Endothelial cell of umbilical vein (primary cell): Measurements from ENCODE around the gene SEC22A. TPM values are rescaled to one million over a fixed set of nuclear protein-coding genes. Genes with fewer than 3 reads are reported as not detected.

ENCODE experiments used
- BruUV-seq: library from RNA; stranded (reverse); fragments of 400-500 nt; replicated peaks from 2 replicates; lab custom pipeline; 2021; lab: Mats Ljungman, UMichigan
- CTCF ChIA-PET: fragments of 300-600, 350-600 bp; sonication (Branson Sonifier 250); formaldehyde crosslinking; loops from one replicate; lab custom pipeline; 2021; ENCODE audit warnings: antibody characterized with exemption, inconsistent platforms; lab: Charles Lee
- POLR2A ChIA-PET: fragments of 300-600, 350-600 bp; sonication (Branson Sonifier 250); formaldehyde crosslinking; loops from one replicate; lab custom pipeline; 2021; ENCODE audit warnings: antibody characterized with exemption, inconsistent platforms; lab: Charles Lee
- DNase-seq: peaks from one replicate; pipeline ENCODE4 v3.0.0-alpha.2; 2011; ENCODE audit warnings: low read depth, low spot score
- FAIRE-seq: peaks from 2 replicates; lab custom pipeline; 2011; peaks lifted over from hg19 to GRCh38; lab: Jason Lieb, UNC
- H2AFZ ChIP-seq: 2 replicates; pipeline ENCODE4 v1.6.0; 2012; ENCODE audit warnings: low read depth, low read length, control low read depth, inconsistent platforms
- H3K27ac ChIP-seq: 2 replicates; pipeline ENCODE4 v1.5.1; 2011; ENCODE audit warnings: low read depth, mild to moderate bottlenecking, control low read depth, low read length, moderate library complexity; ENCODE audit not compliant: insufficient read depth
- H3K27me3 ChIP-seq, 2 experiments: 2 replicates each; pipeline versions ENCODE4 v1.6.0 to v1.6.1; 2011; ENCODE audit warnings: low read length in 2 of 2, mixed read lengths in 1 of 2; ENCODE audit not compliant: control insufficient read depth in 2 of 2, insufficient read depth in 2 of 2
- H3K36me3 ChIP-seq, 2 experiments: 2 replicates in 1 of 2; 3 replicates in 1 of 2; pipeline ENCODE4 v1.5.1; 2011; ENCODE audit warnings: low read length in 2 of 2, mild to moderate bottlenecking in 1 of 2, moderate library complexity in 1 of 2; ENCODE audit not compliant: control insufficient read depth in 2 of 2, insufficient read depth in 2 of 2; ENCODE audit errors: extremely low read depth in 1 of 2
- H3K4me1 ChIP-seq: 3 replicates; pipeline ENCODE4 v1.5.1; 2011; ENCODE audit warnings: mild to moderate bottlenecking, low read length; ENCODE audit not compliant: control insufficient read depth, insufficient read depth; ENCODE audit errors: extremely low read depth
- H3K4me2 ChIP-seq: 2 replicates; pipeline ENCODE4 v1.6.1; 2011; ENCODE audit warnings: low read length, control low read depth, mixed read lengths; ENCODE audit not compliant: insufficient read depth
- H3K4me3 ChIP-seq, 3 experiments: fragments of 200-600 bp in 1 of 3; sonication (generic), shearing (Covaris generic) in 1 of 3; replicated peaks in 1 of 3; 2 replicates each; pipeline ENCODE4 v1.5.1; 2011 to 2016; ENCODE audit warnings: control low read depth in 3 of 3, low read length in 3 of 3, mild to moderate bottlenecking in 2 of 3, inconsistent platforms in 1 of 3, low read depth in 1 of 3, moderate library complexity in 1 of 3; ENCODE audit not compliant: insufficient read depth in 1 of 3
- H3K79me2 ChIP-seq: 2 replicates; pipeline ENCODE4 v1.6.0; 2012; ENCODE audit warnings: low read length, inconsistent platforms; ENCODE audit not compliant: control insufficient read depth, insufficient read depth
- H3K9ac ChIP-seq: replicated peaks from 2 replicates; pipeline ENCODE3; 2011; ENCODE audit warnings: low read length, control low read depth; ENCODE audit not compliant: insufficient read depth; ENCODE audit errors: extremely low read depth
- H3K9me1 ChIP-seq: replicated peaks from 3 replicates; pipeline ENCODE4 v1.6.0; 2011; ENCODE audit warnings: mild to moderate bottlenecking, low read length; ENCODE audit not compliant: control insufficient read depth, insufficient read depth; ENCODE audit errors: extremely low read depth
- H3K9me3 ChIP-seq: replicated peaks from 2 replicates; pipeline ENCODE4 v1.5.1; 2012; ENCODE audit warnings: low read length, inconsistent platforms; ENCODE audit not compliant: control insufficient read depth, insufficient read depth
- H4K20me1 ChIP-seq: replicated peaks from 2 replicates; pipeline ENCODE3; 2011; ENCODE audit warnings: mild to moderate bottlenecking, low read length; ENCODE audit not compliant: control insufficient read depth, insufficient read depth; ENCODE audit errors: extremely low read depth
- CTCF ChIP-seq, 2 donors: IDR thresholded peaks; 1 replicate in 1 of 2; 2 replicates in 1 of 2; pipeline ENCODE4 v1.5.1; 2011; ENCODE audit warnings: low read length in 2 of 2, mild to moderate bottlenecking in 2 of 2, moderate library complexity in 2 of 2, control low read depth in 1 of 2, inconsistent platforms in 1 of 2, low read depth in 1 of 2; ENCODE audit not compliant: insufficient read depth in 1 of 2; ENCODE audit errors: extremely low read depth in 1 of 2
- EZH2 ChIP-seq: IDR thresholded peaks from 2 replicates; pipeline ENCODE4 v1.6.1; 2012; ENCODE audit warnings: borderline replicate concordance, low read depth, mild to moderate bottlenecking, moderate library complexity, low read length, inconsistent platforms; ENCODE audit not compliant: severe bottlenecking
- FOS ChIP-seq: IDR thresholded peaks from 2 replicates; pipeline ENCODE4 v1.6.1; 2011; ENCODE audit warnings: mild to moderate bottlenecking, low read length, moderate library complexity, borderline replicate concordance; ENCODE audit not compliant: insufficient read depth
- GATA2 ChIP-seq: IDR thresholded peaks from 2 replicates; pipeline ENCODE4 v1.7.0; 2011; ENCODE audit warnings: low read depth, mild to moderate bottlenecking, moderate library complexity, mixed read lengths, low read length; ENCODE audit not compliant: insufficient read length, insufficient read depth
- JUN ChIP-seq: IDR thresholded peaks from 2 replicates; pipeline ENCODE4 v1.6.1; 2011; ENCODE audit warnings: borderline replicate concordance, low read depth; ENCODE audit not compliant: insufficient read length, insufficient read depth
- MAX ChIP-seq: IDR thresholded peaks from 2 replicates; pipeline ENCODE4 v1.6.1; 2011; ENCODE audit not compliant: insufficient read depth, insufficient read length
- MYC ChIP-seq: IDR thresholded peaks from one replicate; pipeline ENCODE4 v1.6.1; 2011; ENCODE audit warnings: mild to moderate bottlenecking, low read depth, low read length
- POLR2A ChIP-seq: IDR thresholded peaks from 2 replicates; pipeline ENCODE4 v1.6.1; 2012; ENCODE audit warnings: low read depth, mild to moderate bottlenecking, control low read depth, low read length
- POLR2AphosphoS5 ChIP-seq: IDR thresholded peaks from 2 replicates; pipeline ENCODE4 v1.6.1; 2012; ENCODE audit warnings: low read depth, mild to moderate bottlenecking, control low read depth, low read length, moderate library complexity; ENCODE audit not compliant: insufficient read depth
- dilution Hi-C: fragments of 300-500 bp; cut with MboI; formaldehyde crosslinking; loops from one replicate; pipeline ENCODE4 v1.15.0; 2019; ENCODE audit warnings: low sequenced_read_pairs; ENCODE audit not compliant: extremely low pct_ligation_motif_present
- intact Hi-C: fragments of 100-400 bp; cut with micrococcal nuclease; formaldehyde crosslinking; loops from one replicate; pipeline ENCODE4 v1.10.0; 2022
- polyA plus RNA-seq, 4 experiments: library from polyadenylated mRNA; depleted of rRNA in 3 of 4; stranded (reverse) in 3 of 4; unstranded in 1 of 4; fragments of >200 nt; gene quantifications; 2 replicates each; pipeline versions ENCODE4 v1.2.1 to v1.2.3, GENCODE V29; 2011 to 2012; ENCODE audit warnings: missing spikeins in 1 of 4
- total RNA-seq: library from RNA; stranded (reverse); gene quantifications from 2 replicates; pipeline ENCODE4 v1.2.3, GENCODE V29; 2021

SEC22A gene
- total and polyA plus RNA-seq, 2 donors (not counting 3 experiments of a cell fraction or from before 2014, with no cell fraction given) = 20.1 to 26.8 TPM

- ChIA-PET POLR2A (no interaction called here), CTCF (interaction anchor here (1.4 kb wide), 1 partner anchor 36 kb away, joined by 4 read pairs; no protein-coding TSS in a partner anchor)
- Histone ChIP-seq H3K79me2 (no peaks in the 10 kb centered on the region), H3K4me1 (peaks cover 4% of the 10 kb centered on the region), H4K20me1 (no peaks in the 10 kb centered on the region), H3K9me1 (no peaks in the 10 kb centered on the region), H3K27me3 (no peaks in the 10 kb centered on the region), H3K4me2 (no peak overlapping the region), H3K36me3 (no peaks in the 10 kb centered on the region), H3K9ac (no peak overlapping the region), H3K27ac (no peak overlapping the region), H3K9me3 (no peaks in the 10 kb centered on the region), H2AFZ (no peak overlapping the region), H3K4me3 (no peak overlapping the region)
- no TSS peak for BruUV-seq
- TF ChIP-seq MAX = no peak
- TF ChIP-seq POLR2A = no peak
- no peak for TF ChIP-seq POLR2AphosphoS5
- no peak for TF ChIP-seq GATA2
- TF ChIP-seq MYC = no peak
- TF ChIP-seq EZH2 = no peak
- no peak for TF ChIP-seq JUN
- no peak for TF ChIP-seq CTCF (IDR thresholded peaks at IDR 0.05; ENCODE audit: extremely low read depth in 1 of 2, insufficient read depth in 1 of 2, low read depth in 1 of 2, low read length in 2 of 2)
- TF ChIP-seq FOS = no peak
- no peak for DNase-seq
- intact Hi-C loops (no loop called here), dilution Hi-C loops (no loop called here)
- FAIRE-seq = no peak
These were observed 69.9 kb downstream of the SEC22A start for GRCh38 chr3:123271466-123272159.
